ENCODE results near the gene DHX34. TPM values are rescaled to one million over a fixed set of nuclear protein-coding genes. Genes with fewer than 3 reads are reported as not detected.
A peak's percentile ranks its signal among the peaks of the same experiment; 100 is the strongest.

DHX34 gene
- total RNA-seq, 1 donor from 2014 or later = 8.1 TPM

GRCh38 chr19:47322058-47322457 lies 27.1 kb upstream of the DHX34 start:
- H3K27ac ChIP-seq (replicated peaks) = no peak overlapping the region
- no peak for DNase-seq
- intact Hi-C loops (cut with micrococcal nuclease) = no loop called here
- H3K27me3 ChIP-seq (ENCODE audit: low read depth) = peaks cover 86% of the 10 kb centered on the region
- no peaks in the 10 kb centered on the region for H3K36me3 ChIP-seq
- H3K9me3 ChIP-seq (replicated peaks) = peaks cover 4% of the 10 kb centered on the region
- H3K4me3 ChIP-seq = no peak overlapping the region
- TF ChIP-seq, protein P1, sequence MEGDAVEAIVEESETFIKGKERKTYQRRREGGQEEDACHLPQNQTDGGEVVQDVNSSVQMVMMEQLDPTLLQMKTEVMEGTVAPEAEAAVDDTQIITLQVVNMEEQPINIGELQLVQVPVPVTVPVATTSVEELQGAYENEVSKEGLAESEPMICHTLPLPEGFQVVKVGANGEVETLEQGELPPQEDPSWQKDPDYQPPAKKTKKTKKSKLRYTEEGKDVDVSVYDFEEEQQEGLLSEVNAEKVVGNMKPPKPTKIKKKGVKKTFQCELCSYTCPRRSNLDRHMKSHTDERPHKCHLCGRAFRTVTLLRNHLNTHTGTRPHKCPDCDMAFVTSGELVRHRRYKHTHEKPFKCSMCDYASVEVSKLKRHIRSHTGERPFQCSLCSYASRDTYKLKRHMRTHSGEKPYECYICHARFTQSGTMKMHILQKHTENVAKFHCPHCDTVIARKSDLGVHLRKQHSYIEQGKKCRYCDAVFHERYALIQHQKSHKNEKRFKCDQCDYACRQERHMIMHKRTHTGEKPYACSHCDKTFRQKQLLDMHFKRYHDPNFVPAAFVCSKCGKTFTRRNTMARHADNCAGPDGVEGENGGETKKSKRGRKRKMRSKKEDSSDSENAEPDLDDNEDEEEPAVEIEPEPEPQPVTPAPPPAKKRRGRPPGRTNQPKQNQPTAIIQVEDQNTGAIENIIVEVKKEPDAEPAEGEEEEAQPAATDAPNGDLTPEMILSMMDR (IDR thresholded peaks at IDR 0.05; ENCODE audit: borderline replicate concordance) = no peak
- no peaks in the 10 kb centered on the region for H3K4me1 ChIP-seq

- TF ChIP-seq, protein P1 (IDR thresholded peaks at IDR 0.05; ENCODE audit: borderline replicate concordance) = no peak
Measured at GRCh38 chr19:47323409-47323808, 25.7 kb upstream of the DHX34 start.

DNA sequence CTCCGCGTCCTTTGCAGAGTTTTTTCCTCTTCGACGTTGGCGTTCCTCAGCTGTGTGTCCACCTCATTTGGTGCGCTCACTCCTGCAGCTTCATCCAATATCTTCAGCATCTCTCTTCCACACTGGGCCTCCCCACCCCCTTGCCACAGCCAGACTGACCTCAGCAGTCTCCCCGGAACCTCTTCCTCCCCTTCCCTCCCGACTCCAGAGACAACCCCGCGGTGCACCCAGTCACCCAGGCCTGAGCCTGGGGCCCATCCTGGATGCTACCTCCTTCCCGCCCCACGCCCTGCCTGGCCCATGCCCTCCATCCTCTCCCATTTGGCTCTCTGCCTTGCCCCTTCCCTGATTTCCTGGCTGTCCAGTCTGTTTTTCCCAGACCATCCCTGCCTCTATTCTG lies 25.2 kb upstream of the DHX34 start:
- intact Hi-C loops (cut with micrococcal nuclease) = no loop called here
- Histone ChIP-seq H3K27ac (replicated peaks) (peak overlapping the region; percentile 40), H3K36me3 (no peaks in the 10 kb centered on the region), H3K27me3 (ENCODE audit: low read depth) (peaks cover 83% of the 10 kb centered on the region), H3K4me3 (peak overlapping the region; percentile 14), H3K9me3 (replicated peaks) (peaks cover 4% of the 10 kb centered on the region), H3K4me1 (no peaks in the 10 kb centered on the region)
- DNase-seq = no peak
- TF ChIP-seq, protein P1 (IDR thresholded peaks at IDR 0.05; ENCODE audit: borderline replicate concordance) = no peak

More at GRCh38 chr19:47323409-47323808, 25.7 kb upstream of the DHX34 start:
- Histone ChIP-seq H3K27ac (replicated peaks) (peak overlapping the region; percentile 40), H3K27me3 (ENCODE audit: low read depth) (peaks cover 88% of the 10 kb centered on the region), H3K4me3 (peak overlapping the region; percentile 14), H3K9me3 (replicated peaks) (peaks cover 4% of the 10 kb centered on the region), H3K4me1 (no peaks in the 10 kb centered on the region), H3K36me3 (no peaks in the 10 kb centered on the region)
- intact Hi-C loops (cut with micrococcal nuclease) = no loop called here
- no peak for DNase-seq

DNA sequence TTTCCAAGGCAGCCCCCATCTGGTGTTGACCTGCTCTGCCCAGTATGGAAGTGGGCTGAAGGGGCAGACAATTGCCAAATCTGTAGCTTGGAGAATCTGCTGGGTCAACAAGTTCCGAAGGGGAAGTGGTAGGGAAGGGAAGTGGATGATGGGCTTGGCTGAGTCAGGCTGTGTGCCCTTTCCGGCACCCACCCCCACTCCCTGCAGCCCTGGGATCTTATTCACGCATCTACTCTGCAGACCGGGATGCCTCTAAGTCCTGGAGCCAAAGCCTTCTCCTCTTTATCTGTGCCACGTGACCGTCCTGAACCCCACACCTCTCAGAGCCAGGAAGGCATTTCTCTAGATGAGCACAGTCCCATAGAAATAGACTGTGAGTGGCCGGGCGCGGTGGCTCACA lies 24.6 kb upstream of the DHX34 start:
- peaks cover 4% of the 10 kb centered on the region for H3K9me3 ChIP-seq (replicated peaks)
- no peaks in the 10 kb centered on the region for H3K36me3 ChIP-seq
- peaks cover 77% of the 10 kb centered on the region for H3K27me3 ChIP-seq (ENCODE audit: low read depth)
- peak overlapping the region; percentile 40 for H3K27ac ChIP-seq (replicated peaks)
- H3K4me3 ChIP-seq = no peak overlapping the region
- TF ChIP-seq, protein P1 (IDR thresholded peaks at IDR 0.05; ENCODE audit: borderline replicate concordance) = no peak
- intact Hi-C loops (cut with micrococcal nuclease) = no loop called here
- no peaks in the 10 kb centered on the region for H3K4me1 ChIP-seq
- DNase-seq = peak; percentile 41

DNA sequence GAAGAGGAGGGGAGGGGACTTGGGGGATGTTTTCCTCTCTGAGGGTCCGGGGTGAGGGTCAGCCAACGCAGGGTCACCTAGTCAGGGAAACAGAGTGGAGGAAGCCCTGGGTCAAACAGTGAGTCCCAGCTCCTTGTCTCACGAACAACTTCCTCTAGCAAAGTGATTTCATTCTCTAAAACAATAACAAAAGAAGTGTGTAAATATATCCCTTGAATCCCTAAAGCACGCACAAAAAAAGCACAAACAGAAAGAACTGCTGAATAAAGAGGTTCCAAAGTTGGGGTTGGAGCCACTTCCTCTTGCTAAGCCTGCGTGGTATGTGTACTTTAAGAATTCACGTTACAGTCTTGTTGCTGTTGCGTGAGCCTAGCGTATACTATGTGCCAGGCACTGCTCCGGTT lies 18.6 kb upstream of the DHX34 start:
- Histone ChIP-seq H3K4me1 (no peaks in the 10 kb centered on the region), H3K27ac (replicated peaks) (peak overlapping the region; percentile 67), H3K9me3 (replicated peaks) (no peaks in the 10 kb centered on the region), H3K27me3 (ENCODE audit: low read depth) (peaks cover 51% of the 10 kb centered on the region), H3K36me3 (no peaks in the 10 kb centered on the region), H3K4me3 (peak overlapping the region; percentile 41)
- no peak for DNase-seq
- intact Hi-C loops (cut with micrococcal nuclease) = no loop called here
- TF ChIP-seq, protein P1 (IDR thresholded peaks at IDR 0.05; ENCODE audit: borderline replicate concordance) = no peak

Data from left ventricle myocardium inferior (tissue), 1 donor.